ENCODE measurements around the gene PRR35.
A peak's percentile ranks its signal among the peaks of the same experiment; 100 is the strongest.

The PRR35 gene

GRCh38 chr16:519425-519824, 40.8 kb upstream of the PRR35 start:
- H3K27ac ChIP-seq = no peak overlapping the region
- TF ChIP-seq ZFX (IDR thresholded peaks at IDR 0.05; ENCODE audit: borderline replicate concordance) = no peak
- TF ChIP-seq, protein P1, sequence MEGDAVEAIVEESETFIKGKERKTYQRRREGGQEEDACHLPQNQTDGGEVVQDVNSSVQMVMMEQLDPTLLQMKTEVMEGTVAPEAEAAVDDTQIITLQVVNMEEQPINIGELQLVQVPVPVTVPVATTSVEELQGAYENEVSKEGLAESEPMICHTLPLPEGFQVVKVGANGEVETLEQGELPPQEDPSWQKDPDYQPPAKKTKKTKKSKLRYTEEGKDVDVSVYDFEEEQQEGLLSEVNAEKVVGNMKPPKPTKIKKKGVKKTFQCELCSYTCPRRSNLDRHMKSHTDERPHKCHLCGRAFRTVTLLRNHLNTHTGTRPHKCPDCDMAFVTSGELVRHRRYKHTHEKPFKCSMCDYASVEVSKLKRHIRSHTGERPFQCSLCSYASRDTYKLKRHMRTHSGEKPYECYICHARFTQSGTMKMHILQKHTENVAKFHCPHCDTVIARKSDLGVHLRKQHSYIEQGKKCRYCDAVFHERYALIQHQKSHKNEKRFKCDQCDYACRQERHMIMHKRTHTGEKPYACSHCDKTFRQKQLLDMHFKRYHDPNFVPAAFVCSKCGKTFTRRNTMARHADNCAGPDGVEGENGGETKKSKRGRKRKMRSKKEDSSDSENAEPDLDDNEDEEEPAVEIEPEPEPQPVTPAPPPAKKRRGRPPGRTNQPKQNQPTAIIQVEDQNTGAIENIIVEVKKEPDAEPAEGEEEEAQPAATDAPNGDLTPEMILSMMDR (IDR thresholded peaks at IDR 0.05) = no peak

DNA sequence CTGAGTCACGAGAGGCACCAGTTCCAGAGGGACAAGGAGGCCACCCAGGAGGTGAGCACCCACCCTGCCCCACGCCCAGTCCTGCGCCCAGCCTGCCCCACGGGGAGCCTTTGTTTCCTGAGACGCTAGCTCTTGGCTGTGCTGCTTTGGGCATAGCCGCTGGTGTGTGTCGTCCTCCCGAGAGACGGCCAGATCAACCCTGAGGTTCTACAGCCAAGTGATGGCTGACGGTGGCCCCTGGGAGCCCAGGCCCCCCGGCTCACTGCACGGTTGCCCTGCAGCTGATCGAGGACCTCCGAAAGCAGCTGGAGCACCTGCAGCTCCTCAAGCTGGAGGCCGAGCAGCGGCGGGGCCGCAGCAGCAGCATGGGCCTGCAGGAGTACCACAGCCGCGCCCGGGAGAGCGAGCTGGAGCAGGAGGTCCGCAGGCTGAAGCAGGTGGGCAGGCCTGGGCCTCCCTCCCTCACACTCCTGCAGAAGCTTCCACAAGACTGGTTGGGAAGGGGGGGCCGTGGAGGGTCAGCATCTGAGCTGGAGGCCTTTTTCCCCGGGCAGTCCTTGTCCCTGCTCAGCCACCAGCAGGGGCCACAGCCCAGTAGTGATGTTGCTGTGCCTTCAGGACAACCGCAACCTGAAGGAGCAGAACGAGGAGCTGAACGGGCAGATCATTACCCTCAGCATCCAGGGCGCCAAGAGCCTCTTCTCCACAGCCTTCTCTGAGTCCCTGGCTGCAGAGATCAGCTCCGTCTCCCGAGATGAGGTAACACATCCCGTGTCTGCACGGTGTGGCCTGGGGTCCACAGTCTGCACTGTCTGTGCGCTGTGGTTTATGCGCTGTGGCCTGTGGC, 40.1 kb upstream of the PRR35 start:
- TF ChIP-seq, protein P1 (IDR thresholded peaks at IDR 0.05) = no peak
- no peak for TF ChIP-seq ZFX (IDR thresholded peaks at IDR 0.05; ENCODE audit: borderline replicate concordance)
- no peak overlapping the region for H3K27ac ChIP-seq

- no peak for TF ChIP-seq ZFX (IDR thresholded peaks at IDR 0.05; ENCODE audit: borderline replicate concordance)
- TF ChIP-seq, protein P1 (IDR thresholded peaks at IDR 0.05) = no peak
- H3K27ac ChIP-seq = no peak overlapping the region
Observed at GRCh38 chr16:520847-521246, 39.3 kb upstream of the PRR35 start.

- H3K27ac ChIP-seq = no peak overlapping the region
- TF ChIP-seq, protein P1 (IDR thresholded peaks at IDR 0.05) = peak; percentile 20
- TF ChIP-seq ZFX (IDR thresholded peaks at IDR 0.05; ENCODE audit: borderline replicate concordance) = no peak
Observed at GRCh38 chr16:521381-522210, 38.6 kb upstream of the PRR35 start.

GRCh38 chr16:522320-523096, 37.7 kb upstream of the PRR35 start:
- TF ChIP-seq ZFX (IDR thresholded peaks at IDR 0.05; ENCODE audit: borderline replicate concordance) = no peak
- TF ChIP-seq, protein P1 (IDR thresholded peaks at IDR 0.05) = no peak
- H3K27ac ChIP-seq = peak overlapping the region; percentile 94; the same call in 1 of the 2 replicates

- peak overlapping the region; percentile 94; the same call in 1 of the 2 replicates for H3K27ac ChIP-seq
- TF ChIP-seq ZFX (IDR thresholded peaks at IDR 0.05; ENCODE audit: borderline replicate concordance) = no peak
- TF ChIP-seq, protein P1 (IDR thresholded peaks at IDR 0.05) = no peak
Observed at GRCh38 chr16:523097-523741, 37.0 kb upstream of the PRR35 start.

Measured in 22Rv1 (cell line).